GM12865 (cell line): ENCODE results near the gene HPD.
"Not testable (repeated sequence)": the region's sequence is repeated elsewhere in the genome, so short reads cannot be mapped to it uniquely, and the experiment has no call there.

Experiments
- DNase-seq: peaks from one replicate; pipeline ENCODE4 v3.0.0; 2010; ENCODE audit warnings: low read depth
- H3K4me3 ChIP-seq: 2 replicates; pipeline ENCODE4 v1.5.1; 2011; ENCODE audit warnings: mild to moderate bottlenecking, low read depth, low read length, control low read depth
- CTCF ChIP-seq: IDR thresholded peaks from 2 replicates; pipeline ENCODE4 v1.5.1; 2011; ENCODE audit warnings: low read length, control low read depth, low read depth, inconsistent platforms; ENCODE audit not compliant: insufficient read depth; ENCODE audit errors: missing control alignments

The HPD gene

GRCh38 chr12:121866331-121866730, 7.7 kb upstream of the HPD start:
- H3K4me3 ChIP-seq: no peak overlapping the region
- DNase-seq: no peak
- TF ChIP-seq CTCF: no peak

GRCh38 chr12:121861636-121862254, 3.1 kb upstream of the HPD start:
- TF ChIP-seq CTCF: no peak
- DNase-seq: no peak
- no peak overlapping the region for H3K4me3 ChIP-seq

GRCh38 chr12:121860699-121861098, 2.0 kb upstream of the HPD start:
- H3K4me3 ChIP-seq, DNase-seq: not testable (repeated sequence)

GRCh38 chr12:121860257-121860656, 1.6 kb upstream of the HPD start:
- no peak for DNase-seq
- no peak for TF ChIP-seq CTCF
- H3K4me3 ChIP-seq: no peak overlapping the region

- no peak for DNase-seq
- H3K4me3 ChIP-seq: no peak overlapping the region
- TF ChIP-seq CTCF: no peak
Observed at GRCh38 chr12:121858318-121858661, 369 bp downstream of the HPD start.

GRCh38 chr12:121857322-121858246, 1.1 kb downstream of the HPD start:
- DNase-seq: no peak
- no peak for TF ChIP-seq CTCF
- H3K4me3 ChIP-seq: no peak overlapping the region

GRCh38 chr12:121852392-121852791, 6.3 kb downstream of the HPD start:
- not testable (repeated sequence) for DNase-seq, H3K4me3 ChIP-seq

GRCh38 chr12:121849665-121850064, 9.0 kb downstream of the HPD start:
- no peak for TF ChIP-seq CTCF
- H3K4me3 ChIP-seq: no peak overlapping the region
- no peak for DNase-seq
